GM19438 (cell line): ENCODE measurements around the gene TBC1D22A.

Experiments
- ATAC-seq: cut with Tn5 transposase; IDR thresholded peaks from one replicate; pipeline ENCODE4 v1.9.1; 2021; ENCODE audit warnings: low read depth; ENCODE audit not compliant: unreplicated experiment

Gene TBC1D22A

DNA sequence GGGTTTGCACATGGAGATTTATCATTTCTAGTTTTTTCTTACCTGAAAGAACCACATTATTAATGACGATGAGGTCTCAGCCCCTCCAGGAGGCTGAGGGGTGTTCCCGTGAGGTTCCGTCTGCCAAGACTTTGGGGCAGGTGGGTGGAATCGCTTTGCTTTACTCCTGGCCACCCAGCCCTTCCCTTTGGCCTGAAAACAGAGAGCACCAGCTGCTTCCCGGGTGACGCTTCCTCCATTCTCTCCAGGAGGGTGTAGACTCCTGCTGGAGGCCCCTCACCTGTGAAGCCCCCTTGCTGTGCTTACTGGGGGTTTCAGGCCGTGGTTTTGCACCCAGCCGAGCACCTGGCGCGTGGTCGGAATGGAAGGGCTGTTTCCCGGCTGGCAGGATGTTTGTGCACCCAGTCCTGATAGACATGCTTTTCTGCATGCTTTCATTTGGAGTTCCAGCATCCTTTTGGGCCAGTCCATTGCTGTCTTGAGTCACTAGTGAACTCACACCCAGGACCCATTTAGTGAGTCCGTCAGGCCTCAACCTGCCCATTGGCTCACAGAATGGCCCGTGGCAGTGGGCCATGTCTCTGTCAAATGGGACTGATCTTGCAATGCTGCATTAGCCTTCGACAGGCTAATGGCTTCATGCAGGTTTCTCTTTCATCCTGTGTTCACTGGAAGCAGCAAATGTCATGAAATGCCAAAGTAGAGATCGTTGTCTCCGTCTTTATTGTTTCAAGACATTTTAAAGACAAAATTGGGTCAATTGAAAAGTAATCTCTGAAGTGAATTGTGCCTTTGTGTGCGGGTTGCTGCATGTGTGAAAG lies 360.8 kb downstream of the TBC1D22A start:
- no peak for ATAC-seq

DNA sequence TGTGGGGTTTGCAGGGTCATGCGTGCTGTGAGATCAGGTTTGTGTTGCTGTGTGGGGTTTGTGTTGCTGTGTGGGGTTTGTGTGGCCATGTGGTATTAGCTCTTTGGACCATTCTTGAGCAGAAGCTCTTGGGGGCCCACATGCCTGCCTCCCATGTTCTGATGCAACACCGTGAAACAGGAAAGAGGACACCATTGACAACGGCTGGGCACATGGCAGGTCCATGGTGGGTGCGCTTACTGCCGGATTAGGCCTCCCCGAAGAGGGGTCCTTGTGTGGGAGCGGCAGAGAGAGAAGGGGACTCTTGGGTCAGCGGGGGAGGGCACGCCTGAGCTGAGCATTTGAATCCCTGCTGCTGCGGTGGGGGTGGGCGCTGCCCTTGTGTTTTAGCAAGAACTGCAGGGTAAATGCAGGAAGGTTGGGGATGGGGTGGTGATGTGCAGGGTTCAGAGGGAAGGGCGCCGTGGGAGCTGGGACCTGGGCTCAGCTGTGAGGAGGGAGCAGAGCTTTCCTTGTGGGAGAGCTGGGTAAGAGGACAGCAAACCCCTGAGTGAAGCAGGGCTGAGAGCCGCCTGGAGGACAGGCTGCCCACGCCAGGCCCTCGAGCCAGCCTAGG lies 361.5 kb downstream of the TBC1D22A start:
- no peak for ATAC-seq

DNA sequence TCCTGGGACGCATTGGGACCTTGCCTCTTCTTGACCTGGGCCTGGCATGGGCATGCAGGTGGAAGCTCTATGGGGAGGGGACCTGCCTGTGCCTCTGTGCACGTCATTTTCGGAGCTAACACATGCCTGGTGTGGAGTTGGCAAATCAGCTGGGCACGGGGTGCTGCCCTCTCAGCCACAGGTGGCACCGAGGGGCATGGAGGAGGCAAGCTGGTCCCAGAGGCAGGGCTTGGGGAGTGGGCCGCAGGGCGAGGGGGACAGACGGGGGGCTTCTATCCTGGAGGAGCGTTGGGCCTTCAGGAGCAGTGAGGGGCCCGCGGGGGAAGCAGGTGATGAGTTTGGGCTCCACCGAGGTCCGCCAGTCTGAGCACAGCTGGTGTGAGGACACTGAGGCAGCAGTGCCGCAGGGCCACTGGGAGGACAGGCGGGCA lies 362.0 kb downstream of the TBC1D22A start:
- no peak for ATAC-seq

DNA sequence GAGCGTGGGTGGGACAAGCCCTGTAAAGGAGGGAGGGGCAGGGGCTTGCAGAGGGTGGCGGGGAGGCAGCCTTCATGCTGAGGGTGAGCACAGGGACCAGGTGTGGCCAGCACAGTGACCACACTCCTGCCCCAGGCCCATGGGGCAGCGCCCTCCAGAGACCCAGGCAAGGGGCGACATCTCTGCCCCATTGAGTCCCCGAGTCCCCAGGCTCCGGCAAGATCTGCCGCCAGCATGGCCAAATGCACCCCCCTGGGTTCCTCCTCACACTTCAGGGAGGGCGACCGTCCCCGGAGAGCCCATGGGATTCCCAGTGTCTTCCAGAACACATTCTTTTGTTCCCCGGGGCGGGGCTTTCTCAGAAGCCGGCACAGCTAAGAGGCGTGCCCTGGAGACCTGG lies 362.5 kb downstream of the TBC1D22A start:
- no peak for ATAC-seq

DNA sequence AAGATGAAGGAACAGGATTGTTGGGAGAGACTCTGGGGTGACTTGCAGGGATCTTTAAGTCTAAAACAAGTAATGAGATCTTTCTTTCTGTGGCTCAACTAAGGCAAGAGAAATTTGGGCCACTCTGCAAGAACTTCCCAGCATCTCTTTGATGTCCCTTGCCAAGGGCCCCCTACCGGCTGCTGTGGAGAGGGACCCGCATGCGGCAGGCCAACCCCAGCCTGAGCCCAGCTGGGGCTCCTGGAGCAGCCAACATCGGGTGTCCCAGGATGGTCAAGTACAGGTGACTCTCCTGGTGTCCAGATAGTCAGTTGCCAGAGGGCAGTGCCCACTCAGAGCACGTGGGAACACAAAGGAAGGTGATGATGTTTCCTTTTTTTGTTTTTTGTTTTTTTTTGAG lies 363.2 kb downstream of the TBC1D22A start:
- ATAC-seq, result no peak

DNA sequence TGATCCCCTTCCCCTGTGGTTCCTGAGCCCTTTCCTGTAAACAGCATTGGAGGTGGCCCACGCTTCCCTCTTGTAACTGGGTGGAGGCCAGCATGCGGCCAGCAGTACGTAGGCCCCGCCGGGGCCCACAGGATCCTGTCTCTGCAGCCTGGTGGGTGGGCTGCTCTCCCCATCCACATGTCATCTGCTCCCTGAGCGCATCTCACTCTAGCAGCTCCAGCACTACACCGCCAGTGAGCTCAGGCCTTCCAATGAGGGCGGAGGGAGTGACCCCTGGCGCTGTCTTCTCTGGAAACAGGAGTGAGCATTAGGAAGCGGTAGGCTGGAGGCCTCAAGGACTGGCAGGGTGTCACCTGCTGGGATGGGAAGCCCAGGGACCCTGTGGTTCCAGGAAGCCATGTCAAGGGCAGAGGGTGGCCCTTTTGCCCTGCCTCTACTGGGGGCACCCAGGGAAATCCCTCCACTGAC lies 363.9 kb downstream of the TBC1D22A start:
- no peak for ATAC-seq

DNA sequence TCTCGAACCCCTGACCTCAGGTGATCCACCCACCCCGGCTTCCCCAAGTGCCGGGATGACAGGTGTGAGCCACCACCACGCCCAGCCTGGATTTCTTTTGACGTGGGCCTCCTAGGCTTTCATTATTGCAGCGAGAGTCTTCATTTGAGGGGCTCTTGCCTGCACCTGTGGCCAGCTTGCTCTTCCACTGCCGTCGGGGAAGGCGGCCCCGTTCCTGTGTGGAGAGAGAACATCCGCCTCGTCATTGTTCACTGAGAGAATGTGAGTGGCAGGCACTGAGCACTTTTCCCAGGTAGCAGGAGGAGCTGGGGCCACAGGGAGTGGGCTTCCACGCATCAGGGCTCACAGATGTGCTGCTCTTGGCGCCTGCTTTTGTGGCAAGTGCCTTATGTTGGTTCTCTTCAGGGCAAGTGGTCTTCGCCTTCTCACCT lies 365.0 kb downstream of the TBC1D22A start:
- ATAC-seq, result no peak

DNA sequence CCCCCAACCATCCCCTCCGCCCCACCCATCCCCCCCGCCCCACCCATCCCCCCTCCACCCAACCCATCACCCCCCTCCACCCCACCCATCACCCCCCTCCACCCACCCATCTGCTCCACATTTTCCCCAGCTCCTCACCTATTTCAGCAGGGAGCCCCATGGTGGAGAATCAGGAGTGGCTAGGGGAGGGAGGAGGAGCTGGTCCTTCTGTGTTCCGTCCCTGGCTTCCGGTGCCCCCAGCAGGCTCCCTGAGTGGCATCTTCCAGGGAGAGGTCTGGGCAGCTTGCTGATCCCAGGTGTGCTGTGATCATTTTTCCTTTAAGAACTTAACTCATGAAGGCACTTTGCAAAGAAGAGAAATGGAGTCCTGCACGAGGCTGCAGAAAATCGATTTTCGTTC lies 365.8 kb downstream of the TBC1D22A start:
- no peak for ATAC-seq

DNA sequence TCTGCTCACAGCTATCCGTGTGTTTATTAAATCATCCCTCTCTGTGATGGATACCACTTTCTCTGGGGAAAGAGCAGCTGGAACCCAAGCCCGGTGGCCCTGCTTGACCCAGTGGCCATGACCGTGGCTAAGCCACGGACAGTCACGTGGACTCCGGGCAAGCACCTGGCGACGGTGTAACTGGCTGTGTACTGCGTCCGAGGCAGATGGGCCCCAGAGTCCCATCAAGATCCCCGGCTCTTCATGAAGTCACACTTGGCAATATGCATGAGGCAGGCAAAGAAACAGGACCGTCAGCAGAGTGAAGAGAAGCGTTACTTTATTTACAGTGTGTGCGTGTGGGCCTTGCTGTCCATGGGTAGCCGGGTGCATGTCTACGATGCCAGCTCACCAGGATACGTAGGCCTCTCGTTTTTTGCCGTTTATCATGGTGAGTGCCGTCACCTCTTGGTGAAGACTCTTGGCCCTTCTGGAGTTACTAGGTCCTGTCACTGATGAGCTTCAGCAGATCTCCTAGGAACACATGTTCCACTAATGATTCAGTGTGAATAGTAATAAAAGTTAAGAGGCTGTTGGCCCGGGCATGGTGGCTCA lies 366.3 kb downstream of the TBC1D22A start:
- ATAC-seq, result no peak

DNA sequence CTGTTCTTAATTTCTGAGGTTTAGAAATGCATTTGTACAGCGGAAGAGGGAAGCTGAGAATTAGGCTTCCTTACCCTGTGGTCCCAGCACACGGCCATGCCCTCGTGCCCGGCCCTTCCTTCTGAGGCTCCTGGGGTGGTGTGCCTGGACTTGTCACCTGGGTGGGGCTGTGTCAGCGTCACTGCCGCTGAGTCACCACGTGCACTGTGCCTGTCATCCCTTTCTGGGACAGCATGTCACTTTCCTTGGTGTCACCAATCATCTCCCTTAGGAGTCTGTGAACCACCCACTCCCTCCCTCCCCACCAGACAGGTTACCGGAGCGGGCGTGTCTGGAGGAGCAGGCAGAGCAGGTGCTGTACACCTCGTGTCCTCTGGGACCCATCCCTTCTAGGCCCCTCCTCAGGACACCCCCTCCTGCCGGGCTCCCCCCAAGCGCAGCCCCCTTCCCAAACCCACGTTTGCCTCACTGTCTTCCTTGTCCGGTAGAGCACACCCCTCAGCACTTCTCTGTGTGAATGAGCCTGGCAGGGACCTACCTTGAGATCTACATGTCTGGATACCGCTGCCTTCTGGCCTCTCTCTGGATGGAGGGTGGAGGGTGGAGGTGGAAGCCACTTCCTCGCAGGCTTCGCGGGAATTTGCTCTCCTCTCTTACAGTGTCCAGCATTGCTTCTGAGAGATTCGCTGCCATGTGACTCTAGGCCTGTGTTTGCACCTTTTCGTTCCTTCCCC lies 367.6 kb downstream of the TBC1D22A start:
- no peak for ATAC-seq

DNA sequence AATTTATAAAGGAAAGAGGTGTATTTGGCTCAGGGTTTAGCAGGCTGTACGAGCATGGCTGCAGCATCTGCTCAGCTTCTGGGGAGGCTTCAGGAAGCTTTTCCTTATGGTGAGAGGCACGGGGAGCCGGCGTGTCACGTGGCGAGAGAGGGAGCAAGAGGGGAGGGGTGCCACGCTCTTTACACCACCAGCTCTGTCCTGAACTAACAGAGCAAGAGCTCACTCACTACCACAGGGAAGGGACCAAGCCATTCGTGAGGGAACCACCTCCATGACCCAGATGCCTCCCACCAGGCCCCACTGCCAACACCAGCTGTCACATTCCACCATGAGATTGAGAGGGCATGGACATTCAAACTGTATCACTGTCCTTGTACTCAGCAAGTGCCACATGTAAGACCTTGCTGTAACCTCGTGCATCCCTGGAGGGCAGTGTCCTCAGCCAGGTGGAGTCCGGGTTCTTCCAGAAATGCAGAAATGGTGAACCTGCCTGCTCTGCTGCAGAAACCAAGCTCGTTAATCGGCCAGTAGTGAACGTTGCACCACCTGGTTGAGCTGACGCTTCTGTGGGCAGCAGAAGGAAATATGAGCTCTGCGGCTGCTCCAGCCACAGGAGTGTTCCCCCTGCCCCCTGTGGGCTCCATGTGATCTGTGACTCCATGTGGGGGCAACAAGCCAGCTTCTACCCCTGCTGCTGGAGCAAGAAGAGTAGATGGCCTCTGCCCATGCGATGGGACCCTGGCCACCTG lies 368.6 kb downstream of the TBC1D22A start:
- ATAC-seq, result no peak

DNA sequence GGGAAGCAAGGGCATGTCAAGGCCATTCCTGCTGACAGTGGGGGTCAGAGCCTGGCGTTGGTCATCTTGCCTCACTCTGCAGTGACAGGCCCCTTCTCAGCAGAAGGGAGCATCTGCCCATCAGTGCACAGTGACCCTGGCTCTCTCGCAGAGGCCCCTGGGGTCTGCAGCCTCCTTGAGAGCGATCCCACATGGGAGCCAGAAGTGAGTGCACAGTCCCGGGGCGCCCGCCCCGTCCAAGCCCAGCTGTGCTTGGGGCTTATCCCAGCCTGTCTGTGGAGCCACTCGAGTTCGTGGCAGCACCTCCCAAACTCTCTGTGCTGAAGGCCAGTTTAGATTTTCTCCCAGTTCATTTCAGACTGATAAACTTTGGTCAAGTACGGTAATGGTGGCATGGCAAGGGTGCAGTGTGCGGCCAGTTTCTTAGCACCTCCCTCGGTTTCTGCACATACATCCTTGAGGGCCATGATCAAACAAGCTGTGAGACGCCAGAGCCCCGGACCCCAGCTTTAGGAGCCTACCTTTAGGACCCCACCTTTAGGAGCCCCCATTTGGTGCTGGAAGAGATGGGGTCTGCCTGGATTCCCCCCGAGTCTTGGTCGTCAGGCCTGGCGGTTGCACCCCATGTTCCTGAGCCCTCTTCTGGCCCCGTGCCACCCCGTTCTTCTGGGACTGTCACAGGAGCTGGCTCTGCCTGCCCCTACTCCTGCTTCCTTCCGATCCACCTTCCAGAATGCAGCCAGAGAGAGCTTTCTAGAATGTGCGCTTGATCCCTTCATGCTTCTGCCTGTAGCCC lies 369.4 kb downstream of the TBC1D22A start:
- ATAC-seq, result no peak

DNA sequence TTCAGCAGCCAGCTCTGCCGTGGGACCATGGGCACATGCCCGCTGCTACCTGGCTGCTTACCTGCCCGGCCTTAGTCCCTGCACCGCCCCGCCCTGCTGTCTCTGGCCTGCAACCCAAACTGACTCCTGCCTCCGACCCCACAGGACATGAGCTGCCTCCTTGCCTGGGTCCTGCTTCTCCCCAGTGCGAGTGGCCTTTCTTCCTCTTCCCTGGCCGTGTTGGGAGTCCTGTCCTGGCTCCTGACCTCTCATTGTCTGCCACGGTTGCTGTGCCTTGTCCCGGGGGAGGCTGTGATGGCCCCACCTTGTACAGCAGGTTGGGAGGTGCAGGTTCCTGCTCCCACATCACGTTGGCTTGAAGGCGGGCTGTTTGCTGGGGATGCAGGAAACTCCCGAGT lies 370.0 kb downstream of the TBC1D22A start:
- ATAC-seq, result no peak

DNA sequence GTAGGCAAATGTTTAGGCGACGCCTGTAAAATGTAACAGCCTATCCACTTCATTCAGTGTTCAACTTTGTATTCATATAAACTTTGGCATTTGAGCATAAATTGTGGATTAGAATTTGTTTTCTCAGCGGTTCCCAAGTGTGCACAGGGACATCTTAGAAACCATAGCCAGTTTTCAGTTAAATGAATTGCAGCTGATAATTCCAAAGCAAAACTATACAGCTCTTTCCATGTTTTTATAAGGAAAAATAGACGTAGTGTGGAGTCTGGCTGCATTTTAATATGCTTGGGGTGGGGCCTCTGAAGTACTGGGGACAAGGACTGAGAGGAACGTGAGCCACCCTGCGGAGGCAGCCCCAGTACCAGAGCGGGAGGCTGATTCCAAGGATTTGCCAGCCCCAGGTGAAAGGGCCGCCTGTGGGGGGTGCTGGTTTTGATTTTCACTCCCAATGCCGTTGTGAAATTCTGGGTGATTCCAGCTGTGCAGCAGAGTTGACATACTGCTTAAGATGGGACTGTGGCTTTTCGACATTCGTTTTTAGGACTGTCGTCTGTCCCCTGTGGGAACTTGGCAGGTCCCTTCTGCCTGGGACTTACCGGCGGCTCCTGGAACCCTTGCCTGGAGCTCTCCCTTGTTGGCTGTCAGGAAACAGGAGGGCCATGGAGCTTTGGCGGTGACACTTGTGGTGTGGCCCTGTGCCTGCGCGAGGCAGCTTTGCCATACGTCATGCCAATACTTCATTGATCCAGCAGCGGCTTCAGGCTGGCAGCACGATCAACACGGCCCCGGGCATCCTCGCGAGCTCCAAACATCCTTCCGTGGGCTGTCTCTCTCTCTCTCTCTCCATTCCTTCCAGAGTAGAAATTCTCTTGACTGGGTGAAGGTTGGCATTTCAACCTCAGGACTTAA lies 370.9 kb downstream of the TBC1D22A start:
- no peak for ATAC-seq

DNA sequence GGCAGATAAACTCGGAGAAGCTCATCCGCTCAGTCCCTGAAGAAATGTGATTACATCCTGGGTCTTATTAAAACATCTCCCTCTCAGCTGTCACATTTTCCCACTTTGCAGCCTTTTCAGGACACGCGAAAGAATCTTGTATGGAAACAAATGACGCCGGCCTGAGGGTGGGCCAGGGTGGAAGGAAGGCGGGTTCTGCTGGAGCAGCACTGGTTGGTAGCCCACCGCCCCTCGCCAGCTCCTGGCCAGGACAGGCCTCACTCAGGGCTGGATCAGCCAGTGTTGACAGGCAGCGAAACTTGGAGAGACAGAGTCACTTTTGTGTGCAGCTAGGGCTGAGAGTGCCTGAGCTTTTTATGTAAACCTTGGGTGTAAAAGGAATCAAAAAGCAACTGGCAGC lies 371.8 kb downstream of the TBC1D22A start:
- no peak for ATAC-seq

DNA sequence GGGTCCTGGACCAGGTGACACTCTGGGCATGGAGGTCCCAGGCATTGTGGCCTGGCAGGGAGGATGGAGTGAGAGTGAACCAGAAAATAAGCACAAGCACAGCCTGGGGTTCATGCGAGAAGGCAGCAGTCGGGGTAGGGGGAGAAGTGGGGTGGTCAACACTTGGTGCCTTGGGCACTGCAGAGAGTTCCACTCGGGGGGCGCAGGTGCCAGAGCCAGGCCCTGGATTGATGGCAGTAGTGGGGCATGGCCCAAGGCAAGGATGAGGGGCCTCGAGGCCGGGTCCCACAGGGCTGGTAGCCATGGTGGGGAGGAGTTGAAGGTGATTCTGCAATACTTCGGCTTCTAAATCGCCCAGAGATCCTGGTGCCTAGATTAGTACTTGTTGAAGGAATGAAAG lies 372.9 kb downstream of the TBC1D22A start:
- no peak for ATAC-seq

DNA sequence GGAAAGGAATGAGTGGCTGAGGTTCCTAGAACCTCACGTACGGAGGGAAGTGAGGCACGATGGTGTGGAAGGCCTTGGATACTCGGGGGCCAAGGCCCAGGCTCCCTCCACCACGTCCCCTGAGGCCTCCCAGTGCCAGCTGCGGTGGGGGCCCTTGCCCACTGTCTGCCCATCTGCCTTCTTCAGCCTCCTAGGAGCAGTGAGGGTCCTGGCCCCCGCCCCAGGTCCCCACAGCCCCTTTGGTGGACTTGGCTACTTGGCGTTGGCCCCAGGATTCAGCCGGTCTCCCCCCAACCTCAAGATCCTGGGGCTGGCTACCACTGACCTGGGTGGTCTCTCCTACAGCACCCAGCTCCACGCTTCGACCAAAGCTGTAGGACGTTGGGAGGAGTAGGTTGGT lies 373.6 kb downstream of the TBC1D22A start:
- ATAC-seq, result no peak

DNA sequence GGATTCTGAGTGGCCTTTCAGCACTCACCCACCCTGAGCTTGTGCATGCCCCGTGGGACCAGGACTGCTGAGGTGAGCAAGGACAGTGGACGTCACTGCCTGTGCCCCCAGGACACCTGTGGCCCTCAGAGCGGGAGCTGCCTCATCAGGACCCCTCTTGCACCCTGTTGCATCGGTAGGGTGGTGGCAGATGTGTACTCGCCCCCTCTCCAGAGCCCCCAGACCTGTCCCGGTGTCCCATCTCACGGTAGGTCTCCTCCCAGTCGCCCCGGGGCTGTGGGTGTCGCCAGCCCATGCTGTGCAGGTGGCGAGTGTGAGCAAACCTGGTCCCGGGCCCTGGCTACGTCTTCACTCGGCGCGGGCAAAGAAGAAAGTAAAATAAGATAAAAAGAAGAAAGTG lies 374.2 kb downstream of the TBC1D22A start:
- ATAC-seq, result no peak
